ENCODE data around the gene PHLPP1. TPM values are rescaled to one million over a fixed set of nuclear protein-coding genes. Genes with fewer than 3 reads are reported as not detected.

PHLPP1 gene
- polyA plus RNA-seq, 2 of the 4 experiments (the other 2 are of a cell fraction), result 6.5 to 12.1 TPM

- POLR2A ChIA-PET, result no interaction called here
- Histone ChIP-seq H3K27ac (no peak overlapping the region), H3K4me2 (no peak overlapping the region), H3K4me3 (no peak overlapping the region), H3K9me3 (no peaks in the 10 kb centered on the region), H3K4me1 (no peaks in the 10 kb centered on the region)
- no peak for DNase-seq (ENCODE audit: low read depth in 1 of 2, low spot score in 1 of 2)
- 74% methylated on average over 12 of the region's 18 CpGs for WGBS (ENCODE audit: missing lambda C conversion rate)
- TF ChIP-seq HDAC2 (IDR thresholded peaks at IDR 0.05), result no peak
- TF ChIP-seq RCOR1 (IDR thresholded peaks at IDR 0.05; ENCODE audit: low read depth, low read length), result no peak
- no peak for TF ChIP-seq RAD21 (conservative IDR thresholded peaks at IDR 0.05 in 1 of 2, IDR thresholded peaks at IDR 0.05 in 1 of 2)
- no peak for TF ChIP-seq NPAS2 (CRISPR knock-in tag; IDR thresholded peaks at IDR 0.05; ENCODE audit: borderline replicate concordance)
- no peak for TF ChIP-seq E2F6 (IDR thresholded peaks at IDR 0.05; ENCODE audit: borderline replicate concordance, low read depth)
- no peak for TF ChIP-seq EP300 (IDR thresholded peaks at IDR 0.05)
- ATAC-seq, result no peak
- no peak for FAIRE-seq
- CTCF ChIA-PET, result no interaction called here
These were observed 276.6 kb downstream of the PHLPP1 start for GRCh38 chr18:62991959-62992358.

- H3K27ac ChIP-seq, result no peak overlapping the region
- no peak for TF ChIP-seq CEBPB (IDR thresholded peaks at IDR 0.05)
- TF ChIP-seq SREBF2 (IDR thresholded peaks at IDR 0.05), result no peak
- no peak for TF ChIP-seq ATOH8 (CRISPR knock-in tag; IDR thresholded peaks at IDR 0.05; ENCODE audit: low read depth)
- no peak for TF ChIP-seq PBX3 (IDR thresholded peaks at IDR 0.05)
- no peak overlapping the region for H3K4me3 ChIP-seq
- WGBS (ENCODE audit: missing lambda C conversion rate), result 57% methylated on average over 6 of the region's 6 CpGs
- H3K4me1 ChIP-seq, result no peaks in the 10 kb centered on the region
- no peak for ATAC-seq
- POLR2A ChIA-PET, result no interaction called here
- DNase-seq (ENCODE audit: low read depth in 1 of 2, low spot score in 1 of 2), result no peak
- no peaks in the 10 kb centered on the region for H3K9me3 ChIP-seq
- no peak overlapping the region for H3K4me2 ChIP-seq
- no peak for FAIRE-seq
- CTCF ChIA-PET, result interaction anchor here (1.2 kb wide), 1 partner anchor 11 kb away, joined by 3 read pairs; no protein-coding TSS in a partner anchor
These were observed 277.6 kb downstream of the PHLPP1 start for GRCh38 chr18:62992877-62993365.

GRCh38 chr18:62996566-62996965 lies 281.2 kb downstream of the PHLPP1 start:
- Histone ChIP-seq H3K4me1 (no peaks in the 10 kb centered on the region), H3K4me3 (no peak overlapping the region), H3K9me3 (no peaks in the 10 kb centered on the region), H3K4me2 (no peak overlapping the region), H3K27ac (no peak overlapping the region)
- no peak for ATAC-seq
- DNase-seq (ENCODE audit: low read depth in 1 of 2, low spot score in 1 of 2), result no peak
- no peak for FAIRE-seq
- ChIA-PET CTCF (no interaction called here), POLR2A (no interaction called here)
- 73% methylated on average over 7 of the region's 9 CpGs for WGBS (ENCODE audit: missing lambda C conversion rate)
- TF ChIP-seq NFE2L2 (conservative IDR thresholded peaks at IDR 0.05; ENCODE audit: low read length), result no peak
- TF ChIP-seq PBX3 (IDR thresholded peaks at IDR 0.05), result no peak

- ATAC-seq, result no peak
- FAIRE-seq, result no peak
- Histone ChIP-seq H3K27ac (no peak overlapping the region), H3K4me3 (no peak overlapping the region), H3K4me1 (no peaks in the 10 kb centered on the region), H3K4me2 (no peak overlapping the region), H3K9me3 (no peaks in the 10 kb centered on the region)
- 62% methylated on average over 4 of the region's 4 CpGs for WGBS (ENCODE audit: missing lambda C conversion rate)
- CTCF ChIA-PET, result no interaction called here
- DNase-seq (ENCODE audit: low read depth in 1 of 2, low spot score in 1 of 2), result no peak
- POLR2A ChIA-PET, result no interaction called here
- no peak for TF ChIP-seq EHF (CRISPR knock-in tag; IDR thresholded peaks at IDR 0.05)
- no peak for TF ChIP-seq POLR2AphosphoS2 (conservative IDR thresholded peaks at IDR 0.05; ENCODE audit: low read length)
- TF ChIP-seq CHD2 (IDR thresholded peaks at IDR 0.05; ENCODE audit: low read length, partially characterized antibody), result no peak
- no peak for TF ChIP-seq RARB (CRISPR knock-in tag; IDR thresholded peaks at IDR 0.05)
- no peak for TF ChIP-seq HOXA7 (CRISPR knock-in tag; IDR thresholded peaks at IDR 0.05)
- TF ChIP-seq NFE2L2 (conservative IDR thresholded peaks at IDR 0.05; ENCODE audit: low read length), result no peak
- TF ChIP-seq GATA3 (IDR thresholded peaks at IDR 0.05; ENCODE audit: borderline replicate concordance), result no peak
- no peak for TF ChIP-seq MAFK (IDR thresholded peaks at IDR 0.05; ENCODE audit: partially characterized antibody)
- no peak for TF ChIP-seq MYC (IDR thresholded peaks at IDR 0.05; ENCODE audit: borderline replicate concordance, low read length)
- no peak for TF ChIP-seq FOXS1 (CRISPR knock-in tag; IDR thresholded peaks at IDR 0.05)
- TF ChIP-seq HEYL (CRISPR knock-in tag; IDR thresholded peaks at IDR 0.05), result no peak
- no peak for TF ChIP-seq REST (IDR thresholded peaks at IDR 0.05)
- no peak for TF ChIP-seq CHD4 (IDR thresholded peaks at IDR 0.05; ENCODE audit: borderline replicate concordance)
- TF ChIP-seq USF2 (IDR thresholded peaks at IDR 0.05), result no peak
These were observed 281.7 kb downstream of the PHLPP1 start for GRCh38 chr18:62997076-62997475.
